B cell (primary cell): ENCODE results near the gene OR4A15.

Experiments used
- EZH2 ChIP-seq: IDR thresholded peaks from 2 replicates; pipeline ENCODE4 v1.6.1; 2012; ENCODE audit warnings: borderline replicate concordance, low read depth, mild to moderate bottlenecking, moderate library complexity, low read length; ENCODE audit not compliant: insufficient read depth, poor library complexity, severe bottlenecking
- TF ChIP-seq, protein P1 (sequence below): fragments of 200-600 bp; IDR thresholded peaks from one replicate; pipeline ENCODE4 v1.8.0; 2022; ENCODE audit warnings: antibody characterized with exemption, mild to moderate bottlenecking

- no peak for TF ChIP-seq EZH2
- TF ChIP-seq, protein P1, sequence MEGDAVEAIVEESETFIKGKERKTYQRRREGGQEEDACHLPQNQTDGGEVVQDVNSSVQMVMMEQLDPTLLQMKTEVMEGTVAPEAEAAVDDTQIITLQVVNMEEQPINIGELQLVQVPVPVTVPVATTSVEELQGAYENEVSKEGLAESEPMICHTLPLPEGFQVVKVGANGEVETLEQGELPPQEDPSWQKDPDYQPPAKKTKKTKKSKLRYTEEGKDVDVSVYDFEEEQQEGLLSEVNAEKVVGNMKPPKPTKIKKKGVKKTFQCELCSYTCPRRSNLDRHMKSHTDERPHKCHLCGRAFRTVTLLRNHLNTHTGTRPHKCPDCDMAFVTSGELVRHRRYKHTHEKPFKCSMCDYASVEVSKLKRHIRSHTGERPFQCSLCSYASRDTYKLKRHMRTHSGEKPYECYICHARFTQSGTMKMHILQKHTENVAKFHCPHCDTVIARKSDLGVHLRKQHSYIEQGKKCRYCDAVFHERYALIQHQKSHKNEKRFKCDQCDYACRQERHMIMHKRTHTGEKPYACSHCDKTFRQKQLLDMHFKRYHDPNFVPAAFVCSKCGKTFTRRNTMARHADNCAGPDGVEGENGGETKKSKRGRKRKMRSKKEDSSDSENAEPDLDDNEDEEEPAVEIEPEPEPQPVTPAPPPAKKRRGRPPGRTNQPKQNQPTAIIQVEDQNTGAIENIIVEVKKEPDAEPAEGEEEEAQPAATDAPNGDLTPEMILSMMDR = no peak
Measured at GRCh38 chr11:55401011-55401410, 33.2 kb downstream of the OR4A15 start.
